ENCODE data around the gene ADGRV1.

DNA sequence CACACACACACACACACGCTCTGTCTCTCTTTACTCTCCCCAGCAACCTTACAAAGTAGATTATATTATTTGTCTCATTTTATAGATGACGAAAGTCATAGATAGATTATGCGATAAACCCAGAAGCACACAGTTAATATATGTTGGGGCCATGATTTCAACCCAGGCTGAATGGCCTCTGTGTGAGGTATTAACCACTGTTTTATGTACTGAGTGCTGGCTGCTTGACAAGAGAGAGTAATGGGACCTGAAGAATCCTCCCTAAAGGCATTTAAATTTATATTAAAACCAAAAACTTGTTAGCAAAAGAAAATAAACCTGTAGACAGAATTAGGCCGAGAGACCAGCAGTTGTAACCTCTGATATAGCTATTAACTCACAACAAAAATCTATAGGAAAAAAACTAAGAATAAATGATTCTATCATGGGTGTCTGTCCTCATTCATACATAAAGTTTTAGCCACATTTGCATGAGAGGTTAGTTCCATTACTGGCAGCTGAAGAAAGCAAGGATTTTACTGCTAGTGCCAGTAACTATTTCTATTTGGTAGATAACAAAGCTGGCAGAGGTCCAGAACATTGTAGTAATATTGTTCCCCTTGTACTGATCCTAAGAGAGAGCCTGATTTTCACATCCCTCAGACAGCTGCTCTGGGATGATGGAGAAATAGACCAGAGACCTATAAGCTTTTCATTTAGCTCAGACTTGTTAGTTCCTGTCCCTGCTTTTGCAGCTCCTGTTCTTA lies 250.9 kb downstream of the ADGRV1 start:
- TF ChIP-seq POLR2AphosphoS5 (IDR thresholded peaks at IDR 0.05; ENCODE audit: low read depth, low read length) (no peak), POLR2A (IDR thresholded peaks at IDR 0.05; ENCODE audit: low read depth, low read length) (no peak)
